Stomach smooth muscle (tissue), 2 donors: ENCODE data around the gene INPP5A.
"Not testable (repeated sequence)": the region's sequence is repeated elsewhere in the genome, so short reads cannot be mapped to it uniquely, and the experiment has no call there.

Experiments used
- H3K27ac ChIP-seq: one replicate; pipeline ENCODE4 v1.7.0; 2013; ENCODE audit warnings: mild to moderate bottlenecking, low read length, inconsistent platforms
- H3K27me3 ChIP-seq, 2 donors: one replicate each; pipeline ENCODE4 v1.7.0; 2013; ENCODE audit warnings: low read length in 2 of 2; ENCODE audit not compliant: insufficient read depth in 2 of 2, control insufficient read depth in 1 of 2
- H3K36me3 ChIP-seq, 2 donors: one replicate each; pipeline ENCODE4 v1.7.0; 2013; ENCODE audit warnings: low read length in 2 of 2; ENCODE audit not compliant: control insufficient read depth in 2 of 2, insufficient read depth in 2 of 2
- H3K4me1 ChIP-seq: one replicate; pipeline ENCODE4 v1.7.0; 2013; ENCODE audit warnings: low read length; ENCODE audit not compliant: control insufficient read depth, insufficient read depth
- H3K4me3 ChIP-seq, 2 donors: one replicate each; pipeline ENCODE4 v1.7.0; 2013; ENCODE audit warnings: low read length in 2 of 2
- H3K9ac ChIP-seq, 2 donors: one replicate each; pipeline ENCODE4 v1.7.0; 2013; ENCODE audit warnings: low read length in 2 of 2, mild to moderate bottlenecking in 1 of 2
- H3K9me3 ChIP-seq, 2 donors: one replicate each; pipeline ENCODE4 v1.7.0; 2013; ENCODE audit warnings: low read length in 2 of 2; ENCODE audit not compliant: control insufficient read depth in 2 of 2
- donor health status: healthy.
- donor health status: Pancreatic carcinoma.

Gene INPP5A

DNA sequence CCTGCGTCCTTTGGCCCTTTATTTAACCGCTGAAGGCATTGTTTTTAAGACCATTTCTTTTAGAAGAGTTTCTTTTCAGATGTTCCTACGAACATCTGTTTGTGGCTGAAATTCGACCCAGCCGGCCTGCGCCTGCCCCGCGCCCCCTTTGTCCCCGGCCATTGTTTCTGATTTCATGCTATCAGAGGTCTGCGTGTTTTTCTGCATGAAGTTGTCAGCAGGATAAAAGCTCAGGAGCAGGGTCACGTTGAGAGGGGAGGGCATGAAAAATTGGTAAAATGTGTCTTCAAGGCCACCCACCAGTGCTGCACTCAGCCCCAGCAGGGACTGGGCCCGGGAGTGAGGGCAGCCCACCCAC is 205.2 kb downstream of the INPP5A start:
- H3K4me1 ChIP-seq: peaks cover 4% of the 10 kb centered on the region

GRCh38 chr10:132743196-132743924 is 205.8 kb downstream of the INPP5A start:
- H3K9me3 ChIP-seq, H3K27me3 ChIP-seq, H3K36me3 ChIP-seq, H3K9ac ChIP-seq, H3K4me3 ChIP-seq, H3K4me1 ChIP-seq, H3K27ac ChIP-seq: not testable (repeated sequence)

More for the DNA sequence above, 205.2 kb downstream of the INPP5A start:
- Histone ChIP-seq H3K9me3 (no peaks in the 10 kb centered on the region), H3K4me3 (no peak overlapping the region), H3K27me3 (no peaks in the 10 kb centered on the region), H3K27ac (no peak overlapping the region), H3K36me3 (peaks cover 0 to 5% of the 10 kb centered on the region in 2 donors), H3K9ac (no peak overlapping the region)

DNA sequence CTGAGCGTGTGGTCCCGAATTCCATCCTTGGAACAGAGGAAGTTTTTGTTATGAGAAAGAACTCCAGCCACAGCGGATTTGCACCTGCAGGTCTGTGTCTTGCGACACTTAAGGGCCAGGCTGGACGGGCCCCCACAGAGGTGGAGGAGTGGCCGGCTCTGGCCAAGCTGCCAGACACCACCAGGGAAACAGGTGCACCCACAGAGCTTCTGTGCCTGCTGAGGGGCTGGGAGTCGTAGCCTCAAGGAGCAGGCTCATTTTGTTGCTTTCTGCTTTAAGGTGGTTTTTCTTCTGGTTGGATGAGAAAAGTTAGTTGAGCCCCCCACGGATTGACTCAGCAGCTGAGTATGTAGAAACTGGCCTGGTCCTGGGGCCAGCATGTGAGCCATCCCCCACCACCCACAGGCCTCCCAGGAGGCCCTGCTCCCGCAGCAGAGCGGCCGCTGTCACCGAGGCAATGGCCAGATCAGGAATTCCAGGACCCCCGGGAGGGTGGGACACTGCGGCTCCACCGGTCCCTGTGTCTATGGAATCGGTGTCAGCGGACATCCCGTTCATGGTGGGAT is 206.4 kb downstream of the INPP5A start:
- no peaks in the 10 kb centered on the region for H3K9me3 ChIP-seq
- H3K36me3 ChIP-seq: peaks cover 0 to 7% of the 10 kb centered on the region in 2 donors
- H3K9ac ChIP-seq: no peak overlapping the region
- H3K4me1 ChIP-seq: peaks cover 4% of the 10 kb centered on the region
- H3K4me3 ChIP-seq: no peak overlapping the region
- no peaks in the 10 kb centered on the region for H3K27me3 ChIP-seq
- no peak overlapping the region for H3K27ac ChIP-seq

- Histone ChIP-seq H3K9ac (no peak overlapping the region), H3K9me3 (no peaks in the 10 kb centered on the region), H3K27me3 (no peaks in the 10 kb centered on the region), H3K4me1 (peaks cover 4% of the 10 kb centered on the region), H3K27ac (no peak overlapping the region), H3K4me3 (no peak overlapping the region), H3K36me3 (peaks cover 4 to 8% of the 10 kb centered on the region in 2 donors)
These were observed 207.3 kb downstream of the INPP5A start for GRCh38 chr10:132744839-132745238.

DNA sequence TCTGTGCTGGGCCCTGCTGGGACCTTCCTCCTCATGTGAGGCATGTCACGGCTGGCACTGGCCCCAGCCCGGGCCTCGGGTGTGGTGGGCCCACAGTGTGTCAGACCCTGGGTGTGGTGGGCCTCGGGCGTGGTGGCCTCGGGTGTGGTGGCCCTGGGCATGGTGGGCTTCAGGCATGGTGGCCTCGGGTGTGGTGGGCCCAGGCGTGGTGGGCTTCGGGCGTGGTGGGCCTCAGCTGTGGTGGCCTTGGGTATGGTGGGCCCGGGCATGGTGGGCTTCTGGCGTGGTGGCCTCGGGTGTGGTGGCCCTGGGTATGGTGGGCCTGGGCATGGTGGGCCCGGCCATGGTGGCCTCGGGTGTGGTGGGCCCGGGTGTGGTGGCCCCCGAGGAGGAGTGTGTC is 207.9 kb downstream of the INPP5A start:
- Histone ChIP-seq H3K4me3 (no peak overlapping the region), H3K27ac (no peak overlapping the region), H3K9ac (no peak overlapping the region), H3K4me1 (peaks cover 4% of the 10 kb centered on the region), H3K36me3 (peaks cover 10 to 13% of the 10 kb centered on the region in 2 donors), H3K9me3 (no peaks in the 10 kb centered on the region), H3K27me3 (no peaks in the 10 kb centered on the region)

GRCh38 chr10:132745971-132746370 is 208.4 kb downstream of the INPP5A start:
- Histone ChIP-seq H3K27ac (no peak overlapping the region), H3K9ac (no peak overlapping the region), H3K27me3 (no peaks in the 10 kb centered on the region)

DNA sequence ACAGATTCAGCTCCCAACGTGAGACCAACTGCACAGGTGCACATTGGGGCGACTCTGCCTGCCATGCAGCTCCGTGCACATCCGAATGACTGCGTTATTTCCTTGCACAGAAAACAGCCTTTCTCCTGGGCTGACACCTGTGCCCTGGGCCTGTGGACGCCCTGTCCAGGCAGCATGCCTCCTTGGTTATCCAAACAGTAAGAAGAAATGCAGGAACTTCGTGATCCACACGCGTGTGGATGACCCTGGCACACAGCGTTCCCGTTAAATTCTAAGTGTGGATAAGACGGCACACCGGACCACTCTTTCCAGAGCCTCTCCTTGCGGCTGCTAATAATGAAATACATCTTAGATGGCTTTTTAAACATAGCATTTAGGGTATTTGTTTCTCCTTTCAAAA is 208.8 kb downstream of the INPP5A start:
- Histone ChIP-seq H3K27ac (no peak overlapping the region), H3K36me3 (peaks cover 10 to 20% of the 10 kb centered on the region in 2 donors), H3K27me3 (no peaks in the 10 kb centered on the region), H3K9me3 (no peaks in the 10 kb centered on the region), H3K4me3 (no peak overlapping the region), H3K9ac (no peak overlapping the region), H3K4me1 (peaks cover 4% of the 10 kb centered on the region)

More at GRCh38 chr10:132745971-132746370, 208.4 kb downstream of the INPP5A start:
- no peaks in the 10 kb centered on the region for H3K9me3 ChIP-seq
- H3K4me3 ChIP-seq: no peak overlapping the region
- H3K36me3 ChIP-seq: peaks cover 10 to 18% of the 10 kb centered on the region in 2 donors
- peaks cover 4% of the 10 kb centered on the region for H3K4me1 ChIP-seq

- no peak overlapping the region for H3K4me3 ChIP-seq
- peak overlapping the region; percentile 24 for H3K27ac ChIP-seq
- H3K9me3 ChIP-seq: no peaks in the 10 kb centered on the region
- peaks cover 10 to 16% of the 10 kb centered on the region in 2 donors for H3K36me3 ChIP-seq
- no peak overlapping the region for H3K9ac ChIP-seq
- no peaks in the 10 kb centered on the region for H3K27me3 ChIP-seq
- peaks cover 4% of the 10 kb centered on the region for H3K4me1 ChIP-seq
These were observed 209.4 kb downstream of the INPP5A start for GRCh38 chr10:132746801-132747625.

DNA sequence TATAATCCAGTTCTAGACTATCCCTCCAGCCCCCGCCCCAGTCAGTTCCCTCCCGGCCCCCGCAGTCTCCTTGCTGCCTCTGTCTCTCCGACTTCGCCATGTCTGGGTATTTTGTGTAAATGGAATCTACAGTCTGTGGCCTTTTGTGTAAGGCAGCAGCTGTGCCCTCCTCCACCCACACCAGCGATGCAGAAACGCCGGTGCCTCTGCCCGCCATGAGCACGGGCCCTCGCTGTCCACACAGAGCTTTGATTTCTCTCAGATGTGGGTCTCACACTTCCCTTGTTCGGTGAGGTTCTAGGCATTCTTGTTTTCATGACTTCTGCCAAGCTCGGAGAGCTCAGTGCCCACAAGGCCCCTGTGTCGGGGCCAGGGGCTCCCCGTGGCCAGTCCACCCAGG is 210.5 kb downstream of the INPP5A start:
- Histone ChIP-seq H3K27ac (no peak overlapping the region), H3K4me1 (peaks cover 4% of the 10 kb centered on the region), H3K27me3 (no peaks in the 10 kb centered on the region), H3K9ac (no peak overlapping the region), H3K9me3 (no peaks in the 10 kb centered on the region), H3K36me3 (peaks cover 10 to 19% of the 10 kb centered on the region in 2 donors), H3K4me3 (no peak overlapping the region)

- no peak overlapping the region for H3K27ac ChIP-seq
- H3K4me1 ChIP-seq: peaks cover 4% of the 10 kb centered on the region
- H3K9me3 ChIP-seq: no peaks in the 10 kb centered on the region
- H3K9ac ChIP-seq: no peak overlapping the region
- peaks cover 10 to 19% of the 10 kb centered on the region in 2 donors for H3K36me3 ChIP-seq
- H3K4me3 ChIP-seq: no peak overlapping the region
- H3K27me3 ChIP-seq: no peaks in the 10 kb centered on the region
These were observed 211.2 kb downstream of the INPP5A start for GRCh38 chr10:132748545-132749370.
